AG04450 (cell line): ENCODE data around the gene DHCR7. TPM values are rescaled to one million over a fixed set of nuclear protein-coding genes. Genes with fewer than 3 reads are reported as not detected.

Source experiments
- CTCF ChIA-PET: fragments of 300-600, 350-600 bp; formaldehyde crosslinking; extraction: SDS; loops from one replicate; lab custom pipeline; 2022; ENCODE audit warnings: antibody characterized with exemption, inconsistent platforms; lab: Charles Lee
- POLR2A ChIA-PET: fragments of 350-600 bp; formaldehyde crosslinking; extraction: SDS; loops from one replicate; lab custom pipeline; 2021; ENCODE audit warnings: antibody characterized with exemption, inconsistent platforms; lab: Yijun Ruan, JAX
- DNase-seq: peaks from one replicate; pipeline ENCODE4 v3.0.0-alpha.2; 2011; ENCODE audit warnings: low read depth, low spot score
- H3K27ac ChIP-seq: one replicate; pipeline ENCODE4 v1.5.1; 2012; ENCODE audit warnings: low read depth, low read length, control low read depth
- H3K27me3 ChIP-seq: one replicate; pipeline ENCODE4 v1.6.0; 2012; ENCODE audit warnings: low read length; ENCODE audit not compliant: control insufficient read depth, insufficient read depth
- H3K4me3 ChIP-seq: 2 replicates; pipeline ENCODE4 v1.5.1; 2011; ENCODE audit warnings: mild to moderate bottlenecking, low read depth, low read length, control low read depth
- H3K9me3 ChIP-seq: 2 replicates; pipeline ENCODE4 v1.5.1; 2012; ENCODE audit warnings: low read length; ENCODE audit not compliant: control insufficient read depth, insufficient read depth
- polyA plus RNA-seq: library from polyadenylated mRNA; depleted of rRNA; stranded (reverse); fragments of >200 nt; gene quantifications from 2 replicates; pipeline ENCODE4 v1.2.3, GENCODE V29; 2011
- TF ChIP-seq, protein P1 (sequence below): IDR thresholded peaks from 2 replicates; pipeline ENCODE4 v1.5.1; 2011; ENCODE audit warnings: low read depth, low read length, control low read depth, inconsistent platforms

DHCR7 gene
- polyA plus RNA-seq, 1 experiment, result 40.2 TPM

DNA sequence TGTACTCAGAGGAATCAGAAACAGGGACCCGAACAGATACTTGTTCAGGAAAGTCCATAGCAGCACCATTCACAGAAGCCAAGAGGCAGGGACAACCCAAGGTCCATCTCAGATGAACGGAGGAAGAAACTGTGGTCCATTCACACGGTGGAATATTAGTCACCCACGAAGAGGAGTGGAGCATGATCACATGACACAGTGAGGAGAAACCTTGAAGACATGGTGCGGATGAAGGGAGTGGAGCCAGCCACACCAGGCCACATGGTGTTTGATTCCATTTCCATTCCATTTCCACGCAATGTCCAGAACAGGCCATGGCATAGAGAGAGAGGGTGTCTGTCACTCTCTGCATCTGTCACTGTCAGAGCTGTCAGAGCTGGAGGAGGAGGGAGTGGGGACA is 35.5 kb upstream of the DHCR7 start:
- ChIA-PET CTCF (no interaction called here), POLR2A (no interaction called here)
- TF ChIP-seq, protein P1, sequence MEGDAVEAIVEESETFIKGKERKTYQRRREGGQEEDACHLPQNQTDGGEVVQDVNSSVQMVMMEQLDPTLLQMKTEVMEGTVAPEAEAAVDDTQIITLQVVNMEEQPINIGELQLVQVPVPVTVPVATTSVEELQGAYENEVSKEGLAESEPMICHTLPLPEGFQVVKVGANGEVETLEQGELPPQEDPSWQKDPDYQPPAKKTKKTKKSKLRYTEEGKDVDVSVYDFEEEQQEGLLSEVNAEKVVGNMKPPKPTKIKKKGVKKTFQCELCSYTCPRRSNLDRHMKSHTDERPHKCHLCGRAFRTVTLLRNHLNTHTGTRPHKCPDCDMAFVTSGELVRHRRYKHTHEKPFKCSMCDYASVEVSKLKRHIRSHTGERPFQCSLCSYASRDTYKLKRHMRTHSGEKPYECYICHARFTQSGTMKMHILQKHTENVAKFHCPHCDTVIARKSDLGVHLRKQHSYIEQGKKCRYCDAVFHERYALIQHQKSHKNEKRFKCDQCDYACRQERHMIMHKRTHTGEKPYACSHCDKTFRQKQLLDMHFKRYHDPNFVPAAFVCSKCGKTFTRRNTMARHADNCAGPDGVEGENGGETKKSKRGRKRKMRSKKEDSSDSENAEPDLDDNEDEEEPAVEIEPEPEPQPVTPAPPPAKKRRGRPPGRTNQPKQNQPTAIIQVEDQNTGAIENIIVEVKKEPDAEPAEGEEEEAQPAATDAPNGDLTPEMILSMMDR, result no peak
- DNase-seq, result no peak
- Histone ChIP-seq H3K9me3 (no peaks in the 10 kb centered on the region; the same call in 1 of the 2 replicates), H3K4me3 (no peak overlapping the region), H3K27ac (no peak overlapping the region), H3K27me3 (no peaks in the 10 kb centered on the region)

DNA sequence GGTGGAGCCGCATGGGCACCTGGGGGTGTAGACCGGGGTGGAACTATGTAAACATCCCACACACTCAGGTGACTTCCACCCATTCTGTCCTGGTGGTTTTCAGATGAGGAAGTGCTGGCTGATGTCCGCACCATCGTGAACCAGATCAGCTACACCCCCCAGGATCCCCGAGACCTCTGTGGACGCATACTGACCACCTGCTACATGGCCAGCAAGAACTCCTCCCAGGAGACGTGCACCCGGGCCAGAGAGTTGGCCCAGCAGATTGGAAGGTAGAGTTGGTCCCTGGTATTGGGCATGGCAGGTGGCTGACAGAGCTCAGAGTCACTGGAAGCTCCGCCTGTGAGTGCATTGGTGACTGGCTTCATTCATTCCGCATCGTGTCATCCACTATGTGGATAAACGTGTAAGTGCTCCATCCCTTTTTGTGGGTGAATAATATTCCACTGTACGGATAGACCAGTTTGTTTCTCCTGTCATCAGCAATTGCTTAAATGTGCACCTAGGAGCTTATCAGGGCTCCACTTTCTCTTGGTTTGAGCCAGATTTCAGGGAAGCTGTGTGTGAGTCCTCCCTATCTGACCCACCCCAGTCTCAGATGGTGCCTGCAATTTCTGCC is 34.7 kb upstream of the DHCR7 start:
- no peaks in the 10 kb centered on the region for H3K27me3 ChIP-seq
- no peaks in the 10 kb centered on the region; the same call in 1 of the 2 replicates for H3K9me3 ChIP-seq
- H3K4me3 ChIP-seq, result no peak overlapping the region
- POLR2A ChIA-PET, result no interaction called here
- CTCF ChIA-PET, result no interaction called here
- TF ChIP-seq, protein P1, result no peak
- no peak for DNase-seq
- no peak overlapping the region for H3K27ac ChIP-seq

DNA sequence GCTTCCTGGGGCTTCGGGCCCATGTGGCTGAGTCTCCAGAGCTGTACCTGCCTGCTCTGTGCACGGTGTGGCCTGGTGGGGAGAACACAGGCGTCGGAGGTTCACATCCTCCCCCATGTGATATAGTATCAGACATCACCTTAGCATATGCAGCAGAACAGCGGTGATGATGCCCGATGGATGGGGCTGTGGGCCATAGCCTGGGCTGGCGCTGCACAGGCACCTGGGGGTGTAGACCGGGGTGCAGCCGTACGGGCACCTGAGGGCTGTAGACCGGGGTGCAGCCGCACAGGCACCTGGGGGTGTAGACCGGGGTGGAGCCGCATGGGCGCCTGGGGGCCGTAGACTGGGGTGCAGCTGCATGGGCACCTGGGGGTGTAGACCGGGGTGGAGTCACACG is 34.0 kb upstream of the DHCR7 start:
- Histone ChIP-seq H3K9me3 (no peaks in the 10 kb centered on the region; the same call in 1 of the 2 replicates), H3K4me3 (no peak overlapping the region), H3K27me3 (no peaks in the 10 kb centered on the region), H3K27ac (no peak overlapping the region)
- ChIA-PET POLR2A (no interaction called here), CTCF (no interaction called here)
- TF ChIP-seq, protein P1, result no peak
- DNase-seq, result no peak

DNA sequence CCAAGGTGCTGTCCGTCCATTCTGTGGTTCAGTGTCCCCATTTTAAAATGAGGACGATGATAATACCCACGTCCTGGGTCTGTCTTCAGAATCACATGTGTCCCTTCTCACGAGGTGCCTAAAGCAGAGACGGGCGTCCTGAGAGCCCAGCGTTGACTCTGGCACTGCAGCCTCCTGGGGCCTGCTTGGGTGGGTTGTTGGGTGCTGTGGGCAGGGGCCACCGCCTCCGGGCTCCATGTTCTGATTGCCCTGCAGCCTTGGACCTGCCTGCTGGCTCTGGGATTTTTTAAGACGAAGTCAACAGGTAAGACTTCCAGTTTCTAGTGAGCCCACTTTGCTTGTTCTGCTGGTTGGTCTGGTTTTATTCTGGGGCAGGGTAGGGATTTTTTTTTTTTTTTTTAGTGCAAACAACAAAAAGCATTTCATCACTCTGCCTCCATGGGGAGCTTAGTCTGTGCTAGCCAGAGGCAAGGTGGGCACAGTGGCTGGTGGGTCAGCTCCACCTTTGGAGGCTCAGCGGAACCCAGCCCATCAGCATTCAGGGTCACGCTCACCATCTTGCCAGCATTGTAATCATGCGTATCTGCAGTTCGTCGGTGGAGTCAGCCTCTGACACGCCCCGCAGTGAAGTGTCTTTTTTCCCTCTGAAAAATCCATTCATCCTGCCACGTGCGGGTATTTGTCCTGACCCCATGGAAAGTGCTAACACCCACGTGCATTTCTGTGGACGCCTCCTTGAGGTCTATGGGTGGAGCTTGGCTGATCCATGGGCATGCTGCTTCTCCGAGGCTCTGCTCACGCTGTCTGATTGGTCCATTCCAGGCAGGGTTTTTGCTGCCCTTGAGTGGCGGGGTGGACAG is 33.1 kb upstream of the DHCR7 start:
- TF ChIP-seq, protein P1, result no peak
- no peak for DNase-seq
- ChIA-PET CTCF (no interaction called here), POLR2A (no interaction called here)
- Histone ChIP-seq H3K4me3 (no peak overlapping the region), H3K27me3 (no peaks in the 10 kb centered on the region), H3K27ac (no peak overlapping the region), H3K9me3 (no peaks in the 10 kb centered on the region; the same call in 1 of the 2 replicates)

DNA sequence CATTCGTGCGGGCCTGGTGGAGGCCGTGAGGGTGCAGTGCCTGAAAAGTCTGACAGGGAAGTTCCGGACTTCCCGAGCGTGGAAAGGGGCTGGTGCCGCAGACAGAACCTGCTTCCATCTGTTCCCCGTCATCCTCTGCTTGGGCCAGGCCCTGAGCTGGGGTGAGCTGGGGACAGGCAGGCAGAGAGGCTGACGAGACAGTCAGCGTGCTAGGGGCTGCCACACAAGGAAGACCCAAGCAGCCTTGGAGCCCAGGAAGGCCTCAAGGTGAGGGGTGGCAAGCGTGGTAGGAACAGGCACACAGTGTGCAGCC is 30.3 kb upstream of the DHCR7 start:
- CTCF ChIA-PET, result no interaction called here

More for the DNA sequence above, 30.3 kb upstream of the DHCR7 start:
- Histone ChIP-seq H3K9me3 (no peaks in the 10 kb centered on the region; the same call in 1 of the 2 replicates), H3K27ac (no peak overlapping the region), H3K4me3 (no peak overlapping the region), H3K27me3 (no peaks in the 10 kb centered on the region)
- no peak for DNase-seq
- TF ChIP-seq, protein P1, result no peak
- POLR2A ChIA-PET, result no interaction called here
